Kidney epithelial cell (primary cell): Measurements from ENCODE around the gene GNA14. TPM values are rescaled to one million over a fixed set of nuclear protein-coding genes. Genes with fewer than 3 reads are reported as not detected.

ENCODE experiments used
- DNase-seq: peaks from one replicate; pipeline ENCODE4 v3.0.0-alpha.2; 2010; ENCODE audit warnings: low read depth
- H3K27me3 ChIP-seq: 2 replicates; pipeline ENCODE4 v1.6.0; 2011; ENCODE audit warnings: low read length; ENCODE audit not compliant: control insufficient read depth, insufficient read depth
- H3K36me3 ChIP-seq: 2 replicates; pipeline ENCODE4 v1.5.1; 2011; ENCODE audit warnings: low read length; ENCODE audit not compliant: control insufficient read depth, insufficient read depth
- H3K4me3 ChIP-seq: 2 replicates; pipeline ENCODE4 v1.5.1; 2011; ENCODE audit warnings: low read depth, mild to moderate bottlenecking, control low read depth, low read length
- total RNA-seq: library from RNA; depleted of rRNA; stranded (reverse); fragments of >200 nt; gene quantifications from 2 replicates; pipeline ENCODE4 v1.2.3, GENCODE V29; 2015
- TF ChIP-seq, protein P1 (sequence below): IDR thresholded peaks from 2 replicates; pipeline ENCODE4 v1.5.1; 2011; ENCODE audit warnings: mild to moderate bottlenecking, moderate library complexity, low read length, control low read depth, inconsistent platforms; ENCODE audit not compliant: insufficient read depth, poor library complexity, severe bottlenecking

GNA14 gene
- total RNA-seq, 1 donor from 2014 or later: 0.63 TPM

DNA sequence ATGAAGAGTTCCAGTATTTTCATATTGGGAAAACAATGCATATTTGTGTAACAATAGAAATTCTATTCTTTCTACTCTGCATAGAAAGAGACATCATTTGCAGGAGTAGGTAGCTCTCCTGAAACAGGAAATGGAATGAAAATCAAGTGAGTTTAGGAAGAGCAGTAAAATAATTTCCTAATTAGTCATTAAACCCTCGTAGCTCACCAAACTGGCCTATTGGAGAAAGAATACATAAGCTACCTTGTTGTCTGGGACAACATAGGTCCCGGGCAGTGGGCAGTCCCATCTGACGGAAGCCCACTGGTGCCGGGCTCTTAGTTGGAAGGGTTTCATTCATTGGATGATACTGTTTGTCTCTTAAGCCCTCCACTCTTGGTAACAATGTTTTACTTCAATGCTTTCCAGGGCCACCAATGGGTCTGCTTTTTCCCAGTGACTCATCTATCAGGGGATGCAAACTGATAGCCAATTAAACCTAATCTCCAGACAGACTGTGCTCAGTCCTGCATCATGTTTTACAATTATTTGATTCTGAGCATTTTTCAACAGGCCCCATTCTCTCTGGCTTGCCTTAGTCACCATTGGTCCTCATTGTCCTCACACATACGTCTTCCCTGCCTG, 46.5 kb downstream of the GNA14 start:
- Histone ChIP-seq H3K27me3 (no peaks in the 10 kb centered on the region), H3K4me3 (no peak overlapping the region), H3K36me3 (no peaks in the 10 kb centered on the region)
- TF ChIP-seq, protein P1, sequence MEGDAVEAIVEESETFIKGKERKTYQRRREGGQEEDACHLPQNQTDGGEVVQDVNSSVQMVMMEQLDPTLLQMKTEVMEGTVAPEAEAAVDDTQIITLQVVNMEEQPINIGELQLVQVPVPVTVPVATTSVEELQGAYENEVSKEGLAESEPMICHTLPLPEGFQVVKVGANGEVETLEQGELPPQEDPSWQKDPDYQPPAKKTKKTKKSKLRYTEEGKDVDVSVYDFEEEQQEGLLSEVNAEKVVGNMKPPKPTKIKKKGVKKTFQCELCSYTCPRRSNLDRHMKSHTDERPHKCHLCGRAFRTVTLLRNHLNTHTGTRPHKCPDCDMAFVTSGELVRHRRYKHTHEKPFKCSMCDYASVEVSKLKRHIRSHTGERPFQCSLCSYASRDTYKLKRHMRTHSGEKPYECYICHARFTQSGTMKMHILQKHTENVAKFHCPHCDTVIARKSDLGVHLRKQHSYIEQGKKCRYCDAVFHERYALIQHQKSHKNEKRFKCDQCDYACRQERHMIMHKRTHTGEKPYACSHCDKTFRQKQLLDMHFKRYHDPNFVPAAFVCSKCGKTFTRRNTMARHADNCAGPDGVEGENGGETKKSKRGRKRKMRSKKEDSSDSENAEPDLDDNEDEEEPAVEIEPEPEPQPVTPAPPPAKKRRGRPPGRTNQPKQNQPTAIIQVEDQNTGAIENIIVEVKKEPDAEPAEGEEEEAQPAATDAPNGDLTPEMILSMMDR: no peak
- no peak for DNase-seq

DNA sequence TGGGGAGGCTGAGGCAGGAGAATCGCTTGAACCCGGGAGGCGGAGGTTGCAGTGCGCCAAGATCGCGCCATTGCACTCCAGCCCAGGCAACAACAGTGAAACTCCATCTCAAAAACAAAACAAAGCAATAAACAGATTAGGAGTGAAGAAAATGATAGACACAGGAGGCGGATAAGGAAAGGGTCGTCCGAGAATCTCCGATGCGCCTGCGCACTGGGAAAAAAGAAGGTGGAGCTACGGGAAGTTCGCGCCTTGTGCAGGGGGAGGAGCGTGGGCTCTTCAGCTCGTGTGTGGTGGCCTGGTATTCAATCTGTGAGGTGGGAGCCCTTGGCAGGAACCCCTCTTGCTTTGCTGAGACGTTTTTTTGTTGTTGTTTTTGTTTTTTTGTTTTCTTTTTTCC, 47.3 kb downstream of the GNA14 start:
- H3K4me3 ChIP-seq: no peak overlapping the region
- no peaks in the 10 kb centered on the region for H3K36me3 ChIP-seq
- TF ChIP-seq, protein P1: no peak
- DNase-seq: no peak
- no peaks in the 10 kb centered on the region for H3K27me3 ChIP-seq

DNA sequence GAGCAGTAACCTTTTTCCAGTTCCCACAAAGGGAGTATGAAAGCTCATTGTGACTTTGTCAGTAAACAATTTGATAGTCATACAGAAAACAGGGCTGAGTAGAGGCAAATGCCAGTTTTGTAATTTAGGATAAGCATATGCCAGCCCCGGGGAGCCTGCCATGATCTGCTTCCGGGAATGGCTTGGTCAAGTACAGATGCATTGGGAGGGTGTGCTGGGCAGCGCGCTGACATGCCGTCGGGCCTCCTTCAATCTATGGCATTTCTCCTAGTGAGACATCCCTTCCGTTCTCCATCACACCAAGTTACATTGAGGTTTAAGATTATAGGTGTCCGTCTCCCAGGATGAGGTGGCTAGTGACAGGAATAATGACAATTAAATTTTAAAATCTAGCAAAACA, 48.6 kb downstream of the GNA14 start:
- TF ChIP-seq, protein P1: no peak
- H3K4me3 ChIP-seq: no peak overlapping the region
- no peak for DNase-seq
- H3K36me3 ChIP-seq: no peaks in the 10 kb centered on the region
- H3K27me3 ChIP-seq: no peaks in the 10 kb centered on the region

DNA sequence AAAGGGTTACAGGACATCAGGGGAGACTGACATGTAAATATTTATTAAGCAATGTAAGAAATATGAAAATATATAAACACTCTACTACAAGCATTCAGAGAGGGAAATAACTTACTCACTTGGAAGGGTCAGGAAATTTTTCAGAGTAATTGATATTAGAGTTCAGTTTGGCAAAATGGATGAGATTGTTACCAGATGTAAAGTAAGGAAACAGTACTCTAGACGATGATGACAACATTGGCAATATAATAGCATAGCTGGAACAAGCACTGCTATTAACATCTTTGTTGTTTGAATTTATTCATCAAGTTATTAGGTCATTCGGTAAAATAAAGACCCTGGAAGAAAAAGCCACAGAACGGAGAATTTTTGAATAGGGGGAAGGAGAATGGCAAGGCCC, 49.1 kb downstream of the GNA14 start:
- TF ChIP-seq, protein P1: no peak
- no peak overlapping the region for H3K4me3 ChIP-seq

DNA sequence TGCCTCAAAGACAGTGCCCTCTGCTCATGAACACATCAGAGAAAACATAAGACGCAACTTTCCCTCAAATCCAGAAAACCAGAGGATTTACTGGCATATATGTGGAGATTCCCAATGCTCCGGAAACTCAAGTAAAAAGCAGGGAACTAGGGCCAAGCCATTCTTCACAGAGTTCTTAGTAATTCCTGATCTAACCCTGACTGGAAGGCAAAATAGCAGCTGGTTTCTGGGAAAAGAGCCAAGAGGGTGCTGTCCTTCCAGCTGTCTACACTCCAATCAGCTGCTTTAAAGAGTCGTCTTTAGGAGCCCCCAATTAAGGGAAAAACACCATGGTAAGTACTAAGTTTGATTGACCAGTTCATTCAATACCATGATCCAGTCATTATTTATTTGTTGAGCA, 49.6 kb downstream of the GNA14 start:
- DNase-seq: no peak
- Histone ChIP-seq H3K4me3 (no peak overlapping the region), H3K27me3 (no peaks in the 10 kb centered on the region), H3K36me3 (no peaks in the 10 kb centered on the region)
- TF ChIP-seq, protein P1: no peak

More for the DNA sequence above, 49.1 kb downstream of the GNA14 start:
- no peaks in the 10 kb centered on the region for H3K36me3 ChIP-seq
- H3K27me3 ChIP-seq: no peaks in the 10 kb centered on the region
- DNase-seq: no peak

DNA sequence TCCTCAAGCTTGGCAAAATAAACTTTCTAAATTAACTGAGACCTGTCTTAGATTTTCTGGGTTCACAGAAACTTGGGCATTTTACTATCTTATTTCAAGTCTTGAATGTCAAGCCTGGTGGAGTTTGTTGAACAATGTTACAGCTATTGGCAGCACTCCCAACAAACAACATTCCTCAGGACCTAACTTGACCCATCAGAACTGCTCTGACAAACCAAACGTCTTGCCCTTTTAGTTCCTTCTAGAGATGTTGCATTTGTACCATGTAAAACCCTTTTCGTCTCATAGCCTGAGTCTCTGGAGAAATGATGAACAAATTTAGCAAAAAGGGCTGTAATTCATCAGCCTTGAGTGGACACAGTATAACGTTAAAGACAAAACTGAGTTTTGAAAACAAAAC, 51.1 kb downstream of the GNA14 start:
- Histone ChIP-seq H3K36me3 (no peaks in the 10 kb centered on the region), H3K4me3 (no peak overlapping the region), H3K27me3 (no peaks in the 10 kb centered on the region)
- TF ChIP-seq, protein P1: no peak
- DNase-seq: no peak
